ENCODE measurements around the gene MANBA.

Gene MANBA

DNA sequence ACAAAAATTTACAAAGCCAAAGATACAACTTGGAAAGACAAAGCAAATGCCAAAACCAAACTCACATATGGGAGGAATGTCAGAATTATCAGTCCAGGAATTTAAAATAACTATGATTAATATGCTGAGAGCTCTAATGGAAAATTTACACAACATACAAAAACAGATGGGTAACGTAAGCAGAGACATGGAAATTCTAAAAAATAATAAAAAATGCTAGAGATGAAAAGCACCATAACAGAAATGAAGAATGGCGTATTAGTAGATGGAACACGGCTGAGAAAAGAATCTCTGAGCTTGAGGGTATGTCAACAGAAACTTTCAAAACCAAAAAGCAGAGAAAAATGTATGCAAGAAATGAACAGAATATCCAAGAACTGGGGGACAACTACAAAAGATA is 4.1 kb upstream of the MANBA start:
- no peak for FAIRE-seq
- TF ChIP-seq CTCF (IDR thresholded peaks at IDR 0.05; ENCODE audit: insufficient read depth, missing control alignments) = no peak
- no peak for DNase-seq (ENCODE audit: insufficient read length, low spot score)

GRCh38 chr4:102761906-102762305 is 1.1 kb upstream of the MANBA start:
- FAIRE-seq (no peak), DNase-seq (ENCODE audit: insufficient read length, low spot score) (no peak)
- no peak for TF ChIP-seq CTCF (IDR thresholded peaks at IDR 0.05; ENCODE audit: insufficient read depth, missing control alignments)

GRCh38 chr4:102761296-102761701 is 531 bp upstream of the MANBA start:
- TF ChIP-seq CTCF (IDR thresholded peaks at IDR 0.05; ENCODE audit: insufficient read depth, missing control alignments) = no peak
- FAIRE-seq (no peak), DNase-seq (ENCODE audit: insufficient read length, low spot score) (peak; percentile 33)

GRCh38 chr4:102759831-102760644 is 730 bp downstream of the MANBA start:
- DNase-seq (ENCODE audit: insufficient read length, low spot score) (no peak), FAIRE-seq (no peak)
- TF ChIP-seq CTCF (IDR thresholded peaks at IDR 0.05; ENCODE audit: insufficient read depth, missing control alignments) = no peak

DNA sequence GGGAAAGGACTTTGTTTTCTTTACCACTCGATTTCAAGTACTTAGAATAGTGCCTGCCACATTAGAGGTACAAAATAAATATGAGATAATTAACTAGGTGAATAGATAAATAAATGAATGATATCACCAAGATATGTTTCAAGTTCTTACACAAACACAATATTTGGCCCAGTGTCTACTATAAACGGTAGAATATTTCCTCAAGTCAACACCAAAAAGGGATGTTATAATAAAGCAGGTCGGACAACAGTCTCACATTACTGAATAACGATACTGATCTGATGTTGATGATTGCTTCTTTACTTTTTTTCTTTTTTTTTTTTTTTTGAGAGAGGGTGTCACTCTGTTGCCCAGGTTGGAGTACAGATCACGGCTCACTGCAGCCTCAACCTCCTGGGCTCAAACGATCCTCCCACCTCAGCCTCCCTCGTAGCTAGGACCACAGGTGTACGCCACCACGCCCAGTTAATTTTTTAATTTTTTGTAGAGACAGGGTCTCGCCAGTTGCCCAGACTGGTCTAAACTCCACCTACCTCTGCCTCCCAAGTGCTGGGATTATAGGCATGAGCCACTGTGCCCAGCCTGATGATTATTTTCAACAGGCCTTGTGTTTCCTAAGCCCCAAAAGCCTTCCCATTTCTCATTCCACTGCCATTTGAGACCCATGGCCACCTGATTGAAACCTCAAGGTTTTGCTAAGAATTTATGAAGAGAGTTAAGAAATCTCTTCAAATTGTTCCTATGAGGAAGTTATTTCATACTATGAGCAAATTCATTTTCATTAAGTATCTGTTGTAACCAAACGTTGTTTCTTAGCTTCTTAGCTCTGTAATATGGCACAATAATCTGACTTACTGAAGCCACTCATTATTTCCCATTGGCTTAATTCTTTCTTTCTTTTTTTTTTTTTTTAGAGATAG is 2.3 kb downstream of the MANBA start:
- TF ChIP-seq CTCF (IDR thresholded peaks at IDR 0.05; ENCODE audit: insufficient read depth, missing control alignments) = no peak
- FAIRE-seq (no peak), DNase-seq (ENCODE audit: insufficient read length, low spot score) (no peak)

DNA sequence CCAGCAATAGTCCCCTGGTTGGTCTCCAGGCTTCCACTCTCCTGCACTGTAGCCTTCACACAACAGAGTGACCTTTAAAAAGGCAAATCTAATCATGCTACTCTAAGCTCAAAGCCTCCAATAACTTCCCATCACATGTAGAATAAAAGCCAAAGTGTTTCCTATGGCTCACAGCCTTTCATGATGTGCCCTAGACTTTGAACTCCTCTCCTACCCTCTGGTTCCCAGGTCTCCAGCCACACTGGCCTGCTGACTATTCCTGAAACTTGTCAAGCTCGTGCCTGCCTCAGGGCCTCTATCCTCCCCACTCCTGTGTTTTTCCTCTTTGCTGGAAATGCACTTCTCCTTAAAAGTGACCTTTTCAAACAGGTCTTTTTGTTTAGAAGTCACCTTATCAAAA is 3.1 kb downstream of the MANBA start:
- no peak for TF ChIP-seq CTCF (IDR thresholded peaks at IDR 0.05; ENCODE audit: insufficient read depth, missing control alignments)
- FAIRE-seq = no peak
- no peak for DNase-seq (ENCODE audit: insufficient read length, low spot score)

Data from D721Med (cell line).